Fibroblast of mammary gland (primary cell): ENCODE measurements around the gene IGSF21.

Experiments used
- DNase-seq: peaks from one replicate; pipeline ENCODE4 v3.0.0-alpha.2; 2010; ENCODE audit warnings: low read depth
- H3K4me3 ChIP-seq: 2 replicates; pipeline ENCODE4 v1.5.1; 2011; ENCODE audit warnings: low read depth, mild to moderate bottlenecking, low read length, moderate library complexity; ENCODE audit not compliant: control insufficient read depth
- CTCF ChIP-seq: conservative IDR thresholded peaks from 2 replicates; pipeline ENCODE4 v1.5.1; 2011; ENCODE audit warnings: low read depth, low read length, inconsistent platforms; ENCODE audit not compliant: control insufficient read depth, insufficient read depth

IGSF21 gene

GRCh38 chr1:18312961-18313360 lies 205.4 kb downstream of the IGSF21 start:
- no peak for DNase-seq
- no peak overlapping the region for H3K4me3 ChIP-seq
- TF ChIP-seq CTCF, result no peak

GRCh38 chr1:18313523-18313922 lies 205.9 kb downstream of the IGSF21 start:
- no peak for TF ChIP-seq CTCF
- no peak for DNase-seq
- no peak overlapping the region for H3K4me3 ChIP-seq

GRCh38 chr1:18314399-18314798 lies 206.8 kb downstream of the IGSF21 start:
- no peak for TF ChIP-seq CTCF
- no peak for DNase-seq
- no peak overlapping the region for H3K4me3 ChIP-seq

- no peak for TF ChIP-seq CTCF
- no peak for DNase-seq
- H3K4me3 ChIP-seq, result no peak overlapping the region
These were observed 207.9 kb downstream of the IGSF21 start for GRCh38 chr1:18315449-18315848.

- H3K4me3 ChIP-seq, result no peak overlapping the region
- DNase-seq, result no peak
- TF ChIP-seq CTCF, result no peak
These were observed 209.2 kb downstream of the IGSF21 start for GRCh38 chr1:18316764-18317163.

GRCh38 chr1:18319099-18319498 lies 211.5 kb downstream of the IGSF21 start:
- TF ChIP-seq CTCF, result no peak
- no peak overlapping the region for H3K4me3 ChIP-seq
- no peak for DNase-seq

- H3K4me3 ChIP-seq, result no peak overlapping the region
- no peak for DNase-seq
- no peak for TF ChIP-seq CTCF
These were observed 212.5 kb downstream of the IGSF21 start for GRCh38 chr1:18320051-18320450.
